ENCODE results near the gene ACBD4.

GRCh38 chr17:45101883-45102811 lies 33.3 kb upstream of the ACBD4 start:
- no peak for TF ChIP-seq CTCF (conservative IDR thresholded peaks at IDR 0.05; ENCODE audit: low read length)
- no peak for TF ChIP-seq EZH2phosphoT487 (IDR thresholded peaks at IDR 0.05; ENCODE audit: borderline replicate concordance)

Measured in Loucy (cell line).